GM21528 (cell line): Measurements from ENCODE around the gene RAMACL.

ENCODE experiments used
- ATAC-seq: cut with Tn5 transposase; IDR thresholded peaks from one replicate; pipeline ENCODE4 v1.9.1; 2021; ENCODE audit warnings: mild to moderate bottlenecking, moderate library complexity; ENCODE audit not compliant: unreplicated experiment, low FRiP score

RAMACL gene

GRCh38 chr6:166581091-166581511, 5.4 kb downstream of the RAMACL start:
- ATAC-seq: no peak

- ATAC-seq: no peak
Observed at GRCh38 chr6:166580076-166581050, 6.1 kb downstream of the RAMACL start.

GRCh38 chr6:166579237-166579850, 7.1 kb downstream of the RAMACL start:
- no peak for ATAC-seq

GRCh38 chr6:166578536-166579236, 7.8 kb downstream of the RAMACL start:
- ATAC-seq: no peak

GRCh38 chr6:166575205-166575604, 11.3 kb downstream of the RAMACL start:
- no peak for ATAC-seq

- no peak for ATAC-seq
Observed at GRCh38 chr6:166573511-166574216, 12.8 kb downstream of the RAMACL start.

- ATAC-seq: no peak
Observed at GRCh38 chr6:166572370-166573261, 13.9 kb downstream of the RAMACL start.

- no peak for ATAC-seq
Observed at GRCh38 chr6:166570929-166571713, 15.4 kb downstream of the RAMACL start.

- no peak for ATAC-seq
Observed at GRCh38 chr6:166569206-166569605, 17.3 kb downstream of the RAMACL start.

GRCh38 chr6:166567813-166568212, 18.7 kb downstream of the RAMACL start:
- no peak for ATAC-seq

GRCh38 chr6:166567107-166567506, 19.4 kb downstream of the RAMACL start:
- no peak for ATAC-seq

GRCh38 chr6:166566026-166567011, 20.2 kb downstream of the RAMACL start:
- ATAC-seq: no peak

GRCh38 chr6:166565084-166565967, 21.2 kb downstream of the RAMACL start:
- no peak for ATAC-seq

- no peak for ATAC-seq
Observed at GRCh38 chr6:166563805-166564204, 22.7 kb downstream of the RAMACL start.

GRCh38 chr6:166563200-166563599, 23.3 kb downstream of the RAMACL start:
- ATAC-seq: no peak

- no peak for ATAC-seq
Observed at GRCh38 chr6:166562726-166563125, 23.8 kb downstream of the RAMACL start.
